OCI-LY3 (cell line): ENCODE measurements around the gene RAP1GAP2.

Source experiments
- H2AFZ ChIP-seq: fragments of 200-600, 300-600 bp; shearing (Covaris generic); 2 replicates; pipeline ENCODE4 v1.6.0; 2014; ENCODE audit warnings: antibody characterized with exemption, low read depth, low read length
- H3K27ac ChIP-seq: fragments of 200-600, 300-600 bp; sonication (generic); 2 replicates; pipeline ENCODE4 v1.5.1; 2014; ENCODE audit warnings: mild to moderate bottlenecking, low read length, moderate library complexity, mixed read lengths
- H3K27me3 ChIP-seq: fragments of 200-600, 300-600 bp; sonication (generic); 2 replicates; pipeline ENCODE4 v1.6.1; 2014; ENCODE audit warnings: low read depth, low read length, mixed read lengths
- H3K36me3 ChIP-seq: fragments of 200-600, 300-600 bp; sonication (generic); replicated peaks from 2 replicates; pipeline ENCODE3; 2014; ENCODE audit warnings: low read depth, low read length, mixed read lengths
- H3K4me1 ChIP-seq: fragments of 300-600, 200-600 bp; sonication (generic); 2 replicates; pipeline ENCODE4 v1.6.1; 2014; ENCODE audit warnings: low read length, mixed read lengths
- H3K4me2 ChIP-seq: fragments of 200-600, 300-600 bp; sonication (generic); 2 replicates; pipeline ENCODE4 v1.6.1; 2014; ENCODE audit warnings: low read length, mixed read lengths
- H3K4me3 ChIP-seq: fragments of 300-600, 200-600 bp; sonication (generic); 2 replicates; pipeline ENCODE4 v1.5.1; 2014; ENCODE audit warnings: antibody characterized with exemption, mild to moderate bottlenecking, low read length, moderate library complexity
- H3K79me2 ChIP-seq: fragments of 300-600, 200-600 bp; shearing (Covaris generic); 2 replicates; pipeline ENCODE4 v1.6.1; 2014; ENCODE audit warnings: mild to moderate bottlenecking, low read length, mixed read lengths
- H3K9ac ChIP-seq: fragments of 300-600, 200-600 bp; shearing (Covaris generic); 2 replicates; pipeline ENCODE4 v1.6.0; 2014; ENCODE audit warnings: mild to moderate bottlenecking, low read length, moderate library complexity
- H3K9me3 ChIP-seq: fragments of 200-600, 300-600 bp; shearing (Covaris generic); 2 replicates; pipeline ENCODE4 v1.6.1; 2014; ENCODE audit warnings: low read length, mixed read lengths; ENCODE audit not compliant: insufficient read depth
- H4K20me1 ChIP-seq: fragments of 200-600, 300-600 bp; sonication (generic); 2 replicates; pipeline ENCODE4 v1.6.1; 2016; ENCODE audit warnings: low read length, mixed read lengths; ENCODE audit not compliant: insufficient read depth
- CTCF ChIP-seq: fragments of 200-600, 300-600 bp; sonication (generic); IDR thresholded peaks from 2 replicates; pipeline ENCODE4 v1.5.1; 2014; ENCODE audit warnings: antibody characterized with exemption, low read length, low read depth
- EZH2phosphoT487 ChIP-seq: fragments of 200-600 bp; shearing (Covaris generic); IDR thresholded peaks from 2 replicates; pipeline ENCODE4 v1.6.1; 2018; ENCODE audit warnings: antibody characterized with exemption, mixed run types, low read depth

RAP1GAP2 gene

GRCh38 chr17:2912754-2913153, 116.5 kb downstream of the RAP1GAP2 start:
- Histone ChIP-seq H2AFZ (no peak overlapping the region), H3K36me3 (no peaks in the 10 kb centered on the region), H3K9me3 (no peaks in the 10 kb centered on the region), H3K9ac (no peak overlapping the region), H3K27ac (no peak overlapping the region), H4K20me1 (no peaks in the 10 kb centered on the region), H3K79me2 (no peaks in the 10 kb centered on the region), H3K27me3 (peaks cover 5% of the 10 kb centered on the region; the same call in 1 of the 2 replicates), H3K4me1 (peaks cover 21% of the 10 kb centered on the region), H3K4me3 (no peak overlapping the region), H3K4me2 (no peak overlapping the region)
- no peak for TF ChIP-seq EZH2phosphoT487
- no peak for TF ChIP-seq CTCF

DNA sequence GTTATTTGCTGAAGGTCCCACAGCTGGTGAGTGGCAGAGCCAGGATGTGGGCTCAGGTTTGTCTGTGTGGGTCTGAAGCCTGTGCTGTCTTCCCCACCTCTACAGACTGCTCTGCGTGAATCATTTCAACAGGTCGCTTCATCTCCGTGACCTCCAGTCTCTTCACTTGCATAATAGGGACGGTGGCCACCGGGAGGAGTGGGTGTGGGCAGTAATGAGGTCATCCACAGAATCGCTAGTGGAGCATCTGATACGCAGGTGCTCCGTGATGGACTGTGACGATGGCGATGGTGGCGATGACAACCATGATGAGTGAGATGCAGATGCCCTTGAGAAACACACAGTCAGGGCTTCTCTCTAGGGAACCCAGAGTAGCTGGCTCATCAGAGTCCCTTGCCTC, 120.2 kb downstream of the RAP1GAP2 start:
- Histone ChIP-seq H3K27ac (no peak overlapping the region), H4K20me1 (no peaks in the 10 kb centered on the region), H3K9ac (no peak overlapping the region), H3K4me3 (no peak overlapping the region), H3K4me2 (no peak overlapping the region), H2AFZ (no peak overlapping the region), H3K4me1 (no peaks in the 10 kb centered on the region), H3K27me3 (no peaks in the 10 kb centered on the region), H3K36me3 (no peaks in the 10 kb centered on the region), H3K79me2 (no peaks in the 10 kb centered on the region), H3K9me3 (no peaks in the 10 kb centered on the region)
- TF ChIP-seq EZH2phosphoT487: no peak
- TF ChIP-seq CTCF: no peak

GRCh38 chr17:2921443-2921842, 125.2 kb downstream of the RAP1GAP2 start:
- Histone ChIP-seq H2AFZ (no peak overlapping the region), H3K4me2 (no peak overlapping the region), H3K36me3 (no peaks in the 10 kb centered on the region), H4K20me1 (no peaks in the 10 kb centered on the region), H3K79me2 (no peaks in the 10 kb centered on the region), H3K4me1 (0 out of 2 replicates have a peak, but pooled peaks cover 3% of the 10 kb centered on the region), H3K27me3 (0 out of 2 replicates have a peak, but pooled peaks cover 6% of the 10 kb centered on the region), H3K27ac (no peak overlapping the region), H3K4me3 (no peak overlapping the region), H3K9ac (no peak overlapping the region), H3K9me3 (no peaks in the 10 kb centered on the region)
- TF ChIP-seq EZH2phosphoT487 (no peak), CTCF (no peak)

DNA sequence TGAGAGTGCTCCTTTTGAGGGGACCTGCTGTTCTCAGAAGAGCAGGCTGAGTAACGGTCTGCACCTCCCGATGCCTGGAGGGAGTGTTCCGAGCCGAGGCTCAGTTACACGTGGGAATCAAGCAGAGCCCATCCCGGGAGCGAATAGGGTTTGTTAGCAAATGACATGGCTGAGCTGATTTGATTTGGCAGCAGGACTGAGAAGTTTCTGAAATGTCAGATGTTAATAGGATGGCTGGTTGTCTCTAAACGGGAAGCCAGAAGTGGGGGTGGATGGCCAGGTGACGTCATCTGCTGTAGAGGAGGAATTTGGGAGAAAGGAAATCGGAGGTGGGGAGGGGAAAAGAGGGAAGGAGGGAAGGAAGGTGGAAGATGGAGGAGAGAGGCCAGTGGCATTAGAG, 128.0 kb downstream of the RAP1GAP2 start:
- no peak for TF ChIP-seq EZH2phosphoT487
- no peak for TF ChIP-seq CTCF
- H3K9ac ChIP-seq: no peak overlapping the region
- no peak overlapping the region for H3K4me2 ChIP-seq
- H3K79me2 ChIP-seq: no peaks in the 10 kb centered on the region
- H3K9me3 ChIP-seq: no peaks in the 10 kb centered on the region
- no peak overlapping the region for H3K27ac ChIP-seq
- H3K4me3 ChIP-seq: no peak overlapping the region
- H3K4me1 ChIP-seq: 0 out of 2 replicates have a peak, but pooled peaks cover 3% of the 10 kb centered on the region
- no peaks in the 10 kb centered on the region for H4K20me1 ChIP-seq
- H3K27me3 ChIP-seq: 0 out of 2 replicates have a peak, but pooled peaks cover 6% of the 10 kb centered on the region
- no peak overlapping the region for H2AFZ ChIP-seq
- no peaks in the 10 kb centered on the region for H3K36me3 ChIP-seq
